Gastroesophageal sphincter (tissue), 3 donors: Measurements from ENCODE around the gene CYTH1.

Experiments
- CTCF ChIP-seq, 4 experiments: fragments of 200-600 bp in 2 of 4; fragments of 450-650 bp in 2 of 4; sonication (generic) in 1 of 4; IDR thresholded peaks; one replicate each; pipeline ENCODE4 v1.5.1; 2017 to 2019; ENCODE audit warnings: antibody characterized with exemption in 4 of 4, mild to moderate bottlenecking in 2 of 4, moderate library complexity in 2 of 4
- EP300 ChIP-seq: sonication (generic); formaldehyde crosslinking; IDR thresholded peaks from one replicate; pipeline ENCODE4 v1.6.1; 2017; ENCODE audit warnings: antibody characterized with exemption, mild to moderate bottlenecking
- POLR2A ChIP-seq, 2 donors: fragments of 450-650 bp; IDR thresholded peaks; one replicate each; pipeline ENCODE4 v1.6.1; 2017; ENCODE audit warnings: antibody characterized with exemption in 2 of 2, mild to moderate bottlenecking in 2 of 2, moderate library complexity in 1 of 2
- POLR2AphosphoS5 ChIP-seq: sonication (generic); formaldehyde crosslinking; IDR thresholded peaks from one replicate; pipeline ENCODE4 v1.6.1; 2017; ENCODE audit warnings: antibody characterized with exemption

GRCh38 chr17:78674156-78674555 lies 107.9 kb downstream of the CYTH1 start:
- TF ChIP-seq CTCF (IDR thresholded peaks at IDR 0.05) (no peak), EP300 (no peak), POLR2A (IDR thresholded peaks at IDR 0.05) (no peak), POLR2AphosphoS5 (no peak)
